DOHH2 (cell line): Measurements from ENCODE around the gene CAPN15.

ENCODE experiments used
- H3F3A ChIP-seq: fragments of 200-600 bp; sonication (generic), shearing (Covaris generic); 2 replicates; pipeline ENCODE4 v1.6.0; 2016; ENCODE audit warnings: antibody characterized with exemption, mild to moderate bottlenecking; ENCODE audit not compliant: control insufficient read depth, insufficient read depth
- H3K27ac ChIP-seq: fragments of 200-600 bp; sonication (generic); 2 replicates; pipeline ENCODE4 v1.5.1; 2014; ENCODE audit warnings: low read depth, mild to moderate bottlenecking, low read length, moderate library complexity
- H3K27me3 ChIP-seq: fragments of 200-600 bp; sonication (generic); 2 replicates; pipeline ENCODE4 v1.6.1; 2014; ENCODE audit warnings: mild to moderate bottlenecking, low read length, mixed read lengths; ENCODE audit not compliant: control insufficient read depth
- H3K36me3 ChIP-seq: fragments of 200-600 bp; sonication (generic); 2 replicates; pipeline ENCODE4 v1.6.1; 2014; ENCODE audit warnings: mild to moderate bottlenecking, low read length, moderate library complexity, mixed read lengths; ENCODE audit not compliant: control insufficient read depth
- H3K4me1 ChIP-seq: fragments of 200-600 bp; sonication (generic); 2 replicates; pipeline ENCODE4 v1.6.1; 2014; ENCODE audit warnings: mild to moderate bottlenecking, low read length, mixed read lengths; ENCODE audit not compliant: control insufficient read depth
- H3K4me2 ChIP-seq: fragments of 200-600 bp; sonication (generic); 2 replicates; pipeline ENCODE4 v1.6.0; 2014; ENCODE audit warnings: mild to moderate bottlenecking, low read length, moderate library complexity
- H3K4me3 ChIP-seq: fragments of 200-600 bp; sonication (generic); 2 replicates; pipeline ENCODE4 v1.5.1; 2014; ENCODE audit warnings: mild to moderate bottlenecking, low read length, mixed read lengths
- H3K79me2 ChIP-seq: fragments of 200-600 bp; sonication (generic); 2 replicates; pipeline ENCODE4 v1.6.1; 2014; ENCODE audit warnings: mild to moderate bottlenecking, low read length, mixed read lengths; ENCODE audit not compliant: control insufficient read depth
- H3K9me2 ChIP-seq: fragments of 200-600 bp; sonication (generic); replicated peaks from 2 replicates; pipeline ENCODE4 v1.6.1; 2014; ENCODE audit warnings: mild to moderate bottlenecking, low read length, mixed read lengths; ENCODE audit not compliant: control insufficient read depth
- H3K9me3 ChIP-seq: fragments of 200-600 bp; sonication (generic); 2 replicates; pipeline ENCODE4 v1.6.1; 2014; ENCODE audit warnings: antibody characterized with exemption, low read length, mixed read lengths; ENCODE audit not compliant: control insufficient read depth, insufficient read depth
- H4K20me1 ChIP-seq: fragments of 200-600 bp; sonication (generic); 2 replicates; pipeline ENCODE4 v1.6.0; 2014; ENCODE audit warnings: low read depth, mild to moderate bottlenecking, antibody characterized with exemption, low read length, moderate library complexity; ENCODE audit not compliant: control insufficient read depth, insufficient read depth
- CTCF ChIP-seq: fragments of 200-600 bp; sonication (generic); IDR thresholded peaks from one replicate; pipeline ENCODE4 v1.5.1; 2014; ENCODE audit warnings: antibody characterized with exemption, mild to moderate bottlenecking, low read depth, low read length; ENCODE audit not compliant: poor library complexity, severe bottlenecking
- EZH2phosphoT487 ChIP-seq: fragments of 200-600 bp; sonication (generic); IDR thresholded peaks from 2 replicates; pipeline ENCODE4 v1.6.1; 2017; ENCODE audit warnings: borderline replicate concordance, mild to moderate bottlenecking, antibody characterized with exemption, low read length, moderate library complexity, mixed read lengths

The CAPN15 gene

GRCh38 chr16:518858-519257 lies 8.7 kb upstream of the CAPN15 start:
- Histone ChIP-seq H3K36me3 (peaks cover 10% of the 10 kb centered on the region; the same call in 1 of the 2 replicates), H3K4me3 (no peak overlapping the region), H4K20me1 (no peaks in the 10 kb centered on the region; the same call in 1 of the 2 replicates), H3K4me2 (no peak overlapping the region), H3K27ac (no peak overlapping the region), H3K4me1 (peaks cover 4% of the 10 kb centered on the region), H3F3A (no peaks in the 10 kb centered on the region), H3K27me3 (no peaks in the 10 kb centered on the region), H3K9me2 (no peaks in the 10 kb centered on the region), H3K79me2 (no peaks in the 10 kb centered on the region; the same call in 1 of the 2 replicates), H3K9me3 (no peaks in the 10 kb centered on the region)
- no peak for TF ChIP-seq CTCF

- Histone ChIP-seq H3K27ac (no peak overlapping the region), H3K9me3 (no peaks in the 10 kb centered on the region), H3F3A (no peaks in the 10 kb centered on the region), H3K4me1 (peaks cover 10% of the 10 kb centered on the region), H3K36me3 (peaks cover 10% of the 10 kb centered on the region; the same call in 1 of the 2 replicates), H3K27me3 (no peaks in the 10 kb centered on the region), H3K4me3 (no peak overlapping the region), H3K4me2 (no peak overlapping the region), H3K79me2 (peaks cover 6% of the 10 kb centered on the region), H4K20me1 (no peaks in the 10 kb centered on the region; the same call in 1 of the 2 replicates), H3K9me2 (no peaks in the 10 kb centered on the region)
- TF ChIP-seq CTCF: no peak
- no peak for TF ChIP-seq EZH2phosphoT487
These were observed 8.1 kb upstream of the CAPN15 start for GRCh38 chr16:519425-519824.

- no peak overlapping the region for H3K4me2 ChIP-seq
- peaks cover 12% of the 10 kb centered on the region for H3K4me1 ChIP-seq
- no peaks in the 10 kb centered on the region for H3F3A ChIP-seq
- no peak overlapping the region for H3K4me3 ChIP-seq
- TF ChIP-seq EZH2phosphoT487 (no peak), CTCF (no peak)
- no peaks in the 10 kb centered on the region for H3K9me3 ChIP-seq
- H3K9me2 ChIP-seq: no peaks in the 10 kb centered on the region
- H3K27ac ChIP-seq: no peak overlapping the region
- H4K20me1 ChIP-seq: no peaks in the 10 kb centered on the region; the same call in 1 of the 2 replicates
- peaks cover 12% of the 10 kb centered on the region for H3K79me2 ChIP-seq
- H3K36me3 ChIP-seq: peaks cover 13% of the 10 kb centered on the region
- H3K27me3 ChIP-seq: no peaks in the 10 kb centered on the region
These were observed 7.4 kb upstream of the CAPN15 start for GRCh38 chr16:519841-520687.
